GM19397 (cell line): ENCODE results near the gene C11orf68.
"Not testable (repeated sequence)": the region's sequence is repeated elsewhere in the genome, so short reads cannot be mapped to it uniquely, and the experiment has no call there.

Experiments used
- ATAC-seq: cut with Tn5 transposase; IDR thresholded peaks from one replicate; pipeline ENCODE4 v1.9.1; 2021; ENCODE audit warnings: mild to moderate bottlenecking, moderate library complexity; ENCODE audit not compliant: unreplicated experiment

C11orf68 gene

GRCh38 chr11:65918211-65919140 is at the start of gene C11orf68:
TSS of gene C11orf68 (minus strand) at chr11:65919062. CDS start at chr11:65919031, 31 bp downstream.
- ATAC-seq = peak; percentile 49

GRCh38 chr11:65967329-65967934 is 48.6 kb upstream of the C11orf68 start:
- ATAC-seq = no peak

- no peak for ATAC-seq
Measured at GRCh38 chr11:65965986-65966762, 47.3 kb upstream of the C11orf68 start.

GRCh38 chr11:65964906-65965305 is 46.0 kb upstream of the C11orf68 start:
- ATAC-seq = no peak

- no peak for ATAC-seq
Measured at GRCh38 chr11:65962141-65962564, 43.3 kb upstream of the C11orf68 start.

GRCh38 chr11:65961267-65962140 is 42.6 kb upstream of the C11orf68 start, which contains the start of gene SART1:
TSS of gene SART1 (plus strand) at chr11:65961734. CDS start at chr11:65961781, 47 bp downstream.
- ATAC-seq = peak; percentile 85

- ATAC-seq = no peak
Measured at GRCh38 chr11:65960824-65961266, 42.0 kb upstream of the C11orf68 start.

- ATAC-seq = no peak
Measured at GRCh38 chr11:65958774-65959420, 40.0 kb upstream of the C11orf68 start.

- ATAC-seq = no peak
Measured at GRCh38 chr11:65958291-65958690, 39.4 kb upstream of the C11orf68 start.

- no peak for ATAC-seq
Measured at GRCh38 chr11:65954771-65955170, 35.9 kb upstream of the C11orf68 start.

GRCh38 chr11:65953471-65953870 is 34.6 kb upstream of the C11orf68 start:
- ATAC-seq = no peak

- ATAC-seq = no peak
Measured at GRCh38 chr11:65952052-65952521, 33.2 kb upstream of the C11orf68 start.

GRCh38 chr11:65951641-65952040 is 32.8 kb upstream of the C11orf68 start:
- ATAC-seq = not testable (repeated sequence)

- not testable (repeated sequence) for ATAC-seq
Measured at GRCh38 chr11:65950711-65951110, 31.8 kb upstream of the C11orf68 start.

GRCh38 chr11:65947603-65948125 is 28.8 kb upstream of the C11orf68 start:
- no peak for ATAC-seq

GRCh38 chr11:65947133-65947532 is 28.3 kb upstream of the C11orf68 start:
- no peak for ATAC-seq

GRCh38 chr11:65946655-65947054 is 27.8 kb upstream of the C11orf68 start:
- no peak for ATAC-seq

- no peak for ATAC-seq
Measured at GRCh38 chr11:65945941-65946558, 27.2 kb upstream of the C11orf68 start.

GRCh38 chr11:65945430-65945911 is 26.6 kb upstream of the C11orf68 start, which contains the start of gene TSGA10IP:
TSS of gene TSGA10IP (plus strand) at chr11:65945480. CDS start at chr11:65945676, 196 bp downstream.
- ATAC-seq = no peak
